HG03108 (cell line): ENCODE results near the gene PPP2R5A.
"Not testable (repeated sequence)": the region's sequence is repeated elsewhere in the genome, so short reads cannot be mapped to it uniquely, and the experiment has no call there.

Source experiments
- ATAC-seq: cut with Tn5 transposase; IDR thresholded peaks from one replicate; pipeline ENCODE4 v1.9.1; 2021; ENCODE audit warnings: moderate library complexity; ENCODE audit not compliant: unreplicated experiment

The PPP2R5A gene

GRCh38 chr1:212351588-212352362, 66.6 kb downstream of the PPP2R5A start:
- ATAC-seq = no peak

GRCh38 chr1:212353181-212353580, 68.0 kb downstream of the PPP2R5A start:
- ATAC-seq = no peak

- no peak for ATAC-seq
Measured at GRCh38 chr1:212354464-212354863, 69.3 kb downstream of the PPP2R5A start.

GRCh38 chr1:212355230-212355969, 70.2 kb downstream of the PPP2R5A start:
- no peak for ATAC-seq

- ATAC-seq = no peak
Measured at GRCh38 chr1:212359794-212360479, 74.7 kb downstream of the PPP2R5A start.

GRCh38 chr1:212364985-212365384, 79.8 kb downstream of the PPP2R5A start:
- no peak for ATAC-seq

GRCh38 chr1:212366901-212367300, 81.7 kb downstream of the PPP2R5A start:
- ATAC-seq = no peak

GRCh38 chr1:212367474-212368072, 82.4 kb downstream of the PPP2R5A start:
- no peak for ATAC-seq

- peak; percentile 74 for ATAC-seq
Measured at GRCh38 chr1:212368073-212368484, 82.9 kb downstream of the PPP2R5A start.

- no peak for ATAC-seq
Measured at GRCh38 chr1:212375986-212376385, 90.8 kb downstream of the PPP2R5A start.

- ATAC-seq = no peak
Measured at GRCh38 chr1:212377644-212378043, 92.4 kb downstream of the PPP2R5A start.

- ATAC-seq = no peak
Measured at GRCh38 chr1:212379366-212379765, 94.2 kb downstream of the PPP2R5A start.

GRCh38 chr1:212381397-212382035, 96.3 kb downstream of the PPP2R5A start:
- ATAC-seq = no peak

- no peak for ATAC-seq
Measured at GRCh38 chr1:212386029-212386428, 100.8 kb downstream of the PPP2R5A start.

- ATAC-seq = no peak
Measured at GRCh38 chr1:212388985-212389716, 103.9 kb downstream of the PPP2R5A start.

- not testable (repeated sequence) for ATAC-seq
Measured at GRCh38 chr1:212395678-212396437, 110.6 kb downstream of the PPP2R5A start.

GRCh38 chr1:212396638-212397037, 111.4 kb downstream of the PPP2R5A start:
- no peak for ATAC-seq

GRCh38 chr1:212397171-212397570, 112.0 kb downstream of the PPP2R5A start:
- no peak for ATAC-seq

GRCh38 chr1:212401042-212401441, 115.8 kb downstream of the PPP2R5A start:
- ATAC-seq = no peak
